Measurements from ENCODE around the gene CC2D1A. TPM values are rescaled to one million over a fixed set of nuclear protein-coding genes. Genes with fewer than 3 reads are reported as not detected.
A peak's percentile ranks its signal among the peaks of the same experiment; 100 is the strongest.

The CC2D1A gene
- total RNA-seq, 4 donors from 2014 or later = 28.0 to 56.9 (median 36.0) TPM

DNA sequence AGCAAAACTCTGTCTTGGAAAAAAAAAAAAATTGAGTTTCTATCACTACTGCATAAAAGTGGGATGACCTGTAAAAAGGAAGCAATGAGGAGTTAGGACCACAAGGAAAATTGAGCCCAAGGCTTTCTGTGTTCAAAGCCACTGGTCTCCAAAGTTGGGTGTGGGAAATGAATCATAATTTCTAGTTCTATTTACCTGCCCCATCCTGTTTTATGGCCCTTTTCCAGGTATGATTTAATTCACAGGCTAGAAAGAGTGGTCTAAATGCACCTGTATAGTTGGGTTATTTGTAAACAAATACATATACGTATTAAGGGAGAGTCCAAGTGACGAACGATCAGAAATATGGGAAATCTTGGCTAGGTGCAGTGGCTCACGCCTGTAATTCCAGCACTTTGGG, 40.4 kb downstream of the CC2D1A start:
- intact Hi-C loops (cut with DNase I) = no loop called here
- no peak for TF ChIP-seq POLR2A (IDR thresholded peaks at IDR 0.05)
- TF ChIP-seq, protein P1, sequence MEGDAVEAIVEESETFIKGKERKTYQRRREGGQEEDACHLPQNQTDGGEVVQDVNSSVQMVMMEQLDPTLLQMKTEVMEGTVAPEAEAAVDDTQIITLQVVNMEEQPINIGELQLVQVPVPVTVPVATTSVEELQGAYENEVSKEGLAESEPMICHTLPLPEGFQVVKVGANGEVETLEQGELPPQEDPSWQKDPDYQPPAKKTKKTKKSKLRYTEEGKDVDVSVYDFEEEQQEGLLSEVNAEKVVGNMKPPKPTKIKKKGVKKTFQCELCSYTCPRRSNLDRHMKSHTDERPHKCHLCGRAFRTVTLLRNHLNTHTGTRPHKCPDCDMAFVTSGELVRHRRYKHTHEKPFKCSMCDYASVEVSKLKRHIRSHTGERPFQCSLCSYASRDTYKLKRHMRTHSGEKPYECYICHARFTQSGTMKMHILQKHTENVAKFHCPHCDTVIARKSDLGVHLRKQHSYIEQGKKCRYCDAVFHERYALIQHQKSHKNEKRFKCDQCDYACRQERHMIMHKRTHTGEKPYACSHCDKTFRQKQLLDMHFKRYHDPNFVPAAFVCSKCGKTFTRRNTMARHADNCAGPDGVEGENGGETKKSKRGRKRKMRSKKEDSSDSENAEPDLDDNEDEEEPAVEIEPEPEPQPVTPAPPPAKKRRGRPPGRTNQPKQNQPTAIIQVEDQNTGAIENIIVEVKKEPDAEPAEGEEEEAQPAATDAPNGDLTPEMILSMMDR (IDR thresholded peaks at IDR 0.05) = no peak
- WGBS, 2 donors = 50 to 58% methylated on average over 4 of the region's 4 CpGs

DNA sequence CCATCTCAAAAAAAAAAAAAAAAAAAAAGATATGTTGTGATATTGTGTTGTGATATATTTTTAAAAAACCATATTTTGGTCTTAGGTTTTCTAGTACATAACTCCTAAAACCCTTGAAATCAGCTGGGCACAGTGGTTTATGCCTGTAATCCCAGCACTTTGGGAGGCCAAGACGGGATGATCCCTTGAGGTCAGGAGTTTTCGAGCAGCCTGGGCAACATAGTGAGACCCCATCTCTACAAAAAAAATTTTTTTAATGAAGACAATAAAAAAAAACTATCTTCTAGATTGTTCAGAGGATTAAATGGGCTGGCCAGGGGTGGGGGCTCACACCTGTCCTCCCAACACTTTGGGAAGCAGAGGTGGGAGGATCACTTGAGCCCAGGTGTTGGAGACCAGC, 45.0 kb downstream of the CC2D1A start:
- TF ChIP-seq, protein P1 (IDR thresholded peaks at IDR 0.05) = no peak
- TF ChIP-seq POLR2A (IDR thresholded peaks at IDR 0.05) = no peak
- WGBS, 2 donors = 82 to 85% methylated on average over 2 of the region's 2 CpGs
- Histone ChIP-seq H3K27me3 (no peaks in the 10 kb centered on the region), H3K4me3 (no peak overlapping the region), H3K4me1 (peaks cover 13 to 33% (median 14%) of the 10 kb centered on the region in 3 donors), H3K36me3 (peaks cover 7 to 20% (median 12%) of the 10 kb centered on the region in 3 donors), H3K9me3 (no peaks in the 10 kb centered on the region), H3K27ac (no peak overlapping the region)
- no peak for DNase-seq
- intact Hi-C loops (cut with DNase I) = no loop called here

More for the DNA sequence above, 40.4 kb downstream of the CC2D1A start:
- peaks cover 0 to 14% (median 6%) of the 10 kb centered on the region in 3 donors for H3K4me1 ChIP-seq
- H3K36me3 ChIP-seq = no peaks in the 10 kb centered on the region
- peak overlapping the region in 3 of 4 donors; percentile 33 to 73 (median 64) for H3K27ac ChIP-seq
- H3K9me3 ChIP-seq = no peaks in the 10 kb centered on the region
- no peaks in the 10 kb centered on the region for H3K27me3 ChIP-seq
- H3K4me3 ChIP-seq = no peak overlapping the region
- no peak for DNase-seq

DNA sequence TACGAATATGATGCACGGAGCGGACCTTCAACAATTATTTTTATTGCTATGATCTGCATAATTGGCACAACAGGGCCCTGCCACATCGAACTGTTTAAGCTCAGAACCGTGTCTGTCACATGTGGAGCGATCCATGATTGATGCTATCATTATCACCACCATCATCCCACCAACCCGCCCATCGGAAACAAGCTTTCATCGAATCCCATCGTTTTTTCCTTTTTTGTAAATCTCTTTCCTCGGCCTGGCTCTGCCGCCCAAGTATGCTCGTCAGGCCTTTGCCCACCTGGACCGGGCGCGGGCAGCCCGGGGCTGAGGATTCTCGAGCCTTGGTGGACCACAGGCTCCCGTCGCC, 45.8 kb downstream of the CC2D1A start:
- H3K4me1 ChIP-seq = peaks cover 10 to 26% (median 13%) of the 10 kb centered on the region in 3 donors
- H3K27ac ChIP-seq = peak overlapping the region in 2 of 4 donors; percentile 25 to 93
- peak overlapping the region; percentile 75 to 96 (median 90) for H3K4me3 ChIP-seq
- intact Hi-C loops (cut with DNase I) = no loop called here
- no peaks in the 10 kb centered on the region for H3K9me3 ChIP-seq
- no peak for DNase-seq
- TF ChIP-seq, protein P1 (IDR thresholded peaks at IDR 0.05) = no peak
- TF ChIP-seq POLR2A (IDR thresholded peaks at IDR 0.05) = no peak
- WGBS, 2 donors = 14 to 16% methylated on average over 10 to 13 of the region's 20 CpGs
- H3K36me3 ChIP-seq = peaks cover 14 to 28% (median 19%) of the 10 kb centered on the region in 3 donors
- H3K27me3 ChIP-seq = no peaks in the 10 kb centered on the region

DNA sequence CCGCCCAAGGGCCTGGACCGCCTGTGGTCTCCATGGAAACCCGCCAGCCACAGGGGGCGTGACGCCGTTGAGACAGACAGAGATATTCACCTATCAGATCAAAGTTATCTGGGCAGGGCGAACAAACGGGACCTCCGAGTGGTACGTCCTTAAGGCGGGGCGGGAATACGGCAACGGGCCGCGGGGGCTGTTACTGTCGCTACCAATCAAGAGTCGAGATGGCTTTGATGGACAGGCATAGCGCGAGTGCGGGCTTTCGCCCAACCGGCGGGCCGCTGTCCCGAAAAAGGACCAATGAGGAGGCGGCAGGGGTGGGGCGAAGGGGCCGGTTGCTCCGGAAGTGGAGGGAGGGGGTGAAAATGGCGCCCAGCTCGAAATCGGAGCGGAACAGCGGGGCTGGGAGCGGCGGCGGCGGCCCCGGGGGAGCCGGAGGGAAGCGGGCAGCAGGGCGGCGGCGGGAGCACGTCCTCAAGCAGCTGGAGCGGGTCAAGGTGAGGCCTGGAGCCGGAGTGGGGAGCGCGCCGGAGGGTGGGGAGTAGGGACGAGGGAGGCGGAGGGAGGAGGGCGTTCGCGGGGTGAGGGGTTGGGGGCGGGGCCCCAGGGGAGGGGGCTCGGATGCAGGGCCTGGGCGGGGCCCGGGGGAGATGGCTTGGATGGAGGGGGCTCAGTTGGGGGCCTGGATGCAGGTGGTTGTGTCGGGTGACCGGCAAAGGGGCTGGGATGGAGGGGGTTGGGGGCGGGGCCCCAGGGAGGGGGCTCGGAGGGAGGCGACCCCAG, 46.3 kb downstream of the CC2D1A start, which contains the start of gene DCAF15:
DCAF15 (plus strand) TSS at position 356 of the 777 bp plus-strand sequence; CDS start at position 360, 4 bp downstream.
- Histone ChIP-seq H3K4me3 (peak within 1 kb of the TSS; percentile 75 to 96 (median 90)), H3K4me1 (peaks cover 10 to 24% (median 13%) of the 10 kb centered on the region in 3 donors), H3K9me3 (no peaks in the 10 kb centered on the region), H3K27me3 (no peaks in the 10 kb centered on the region), H3K36me3 (peaks cover 17 to 33% (median 24%) of the 10 kb centered on the region in 3 donors), H3K27ac (peak within 1 kb of the TSS; percentile 93 to 96 (median 95))
- intact Hi-C loops (cut with DNase I) = no loop called here
- DNase-seq = peak; percentile 98
- WGBS, 2 donors = 0% methylated on average over 2 to 30 of the region's 65 CpGs
- TF ChIP-seq, protein P1 (IDR thresholded peaks at IDR 0.05) = peak in 1 of 6 experiments; percentile 17
- TF ChIP-seq POLR2A (IDR thresholded peaks at IDR 0.05) = peak in 2 of 4 donors; percentile 18 to 73

DNA sequence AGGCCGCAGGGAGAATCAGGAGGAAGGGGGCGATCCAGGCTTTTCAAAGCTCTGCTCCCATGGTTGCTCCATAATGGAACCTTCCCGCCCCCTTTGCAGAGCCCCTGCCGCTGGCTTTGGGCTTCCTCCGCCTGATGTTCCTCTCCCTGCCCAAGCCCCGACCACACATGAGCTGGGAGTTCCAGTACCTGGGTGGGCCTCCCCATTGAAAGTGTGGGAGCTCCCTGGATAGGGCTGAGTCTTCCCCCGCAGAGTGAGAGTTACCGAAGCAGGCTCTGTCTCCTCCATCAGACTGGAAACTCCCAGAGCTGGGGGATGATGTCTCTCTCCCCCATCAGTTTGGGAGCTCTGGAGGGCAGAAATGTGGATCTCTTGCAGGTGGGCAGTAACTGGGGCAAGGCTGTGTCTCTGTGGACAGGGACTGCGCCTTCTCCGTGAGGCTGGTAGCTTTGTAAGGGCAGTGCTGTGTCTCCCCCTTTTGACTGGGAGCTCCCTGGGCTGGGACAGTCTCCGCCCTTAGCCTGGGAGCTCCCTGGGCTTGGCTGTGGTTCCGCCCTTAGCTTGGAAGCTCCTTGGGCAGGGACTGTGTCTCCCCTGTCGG, 47.0 kb downstream of the CC2D1A start:
- peaks cover 10 to 24% (median 13%) of the 10 kb centered on the region in 3 donors for H3K4me1 ChIP-seq
- no peaks in the 10 kb centered on the region for H3K27me3 ChIP-seq
- TF ChIP-seq, protein P1 (IDR thresholded peaks at IDR 0.05) = peak in 2 of 6 experiments; percentile 3 to 7
- TF ChIP-seq POLR2A (IDR thresholded peaks at IDR 0.05) = peak in 2 of 4 donors; percentile 17 to 43
- peaks cover 17 to 40% (median 24%) of the 10 kb centered on the region in 3 donors for H3K36me3 ChIP-seq
- H3K27ac ChIP-seq = peak overlapping the region; percentile 93 to 96 (median 95)
- intact Hi-C loops (cut with DNase I) = no loop called here
- WGBS, 2 donors = 0% methylated on average over 3 to 6 of the region's 13 CpGs
- DNase-seq = no peak
- H3K4me3 ChIP-seq = peak overlapping the region; percentile 75 to 96 (median 90)
- H3K9me3 ChIP-seq = no peaks in the 10 kb centered on the region
